Stimulated activated CD4-positive, alpha-beta T cell treated with anti-CD3 and anti-CD28 coated beads, Interleukin-15, amount 100 ng/mL, for 1 hour (primary cell): ENCODE results near the gene COL5A2.

Experiments used
- DNase-seq, 2 donors: peaks; one replicate each; pipeline ENCODE4 v3.0.0-alpha.2; 2020; ENCODE audit warnings: low read depth in 1 of 2, low spot score in 1 of 2

The COL5A2 gene

GRCh38 chr2:189179570-189179950 lies at the start of gene COL5A2:
Gene COL5A2, minus strand, starts transcription at chr2:189179761. Its CDS starts 157 bp downstream, at chr2:189179604.
- no peak for DNase-seq

DNA sequence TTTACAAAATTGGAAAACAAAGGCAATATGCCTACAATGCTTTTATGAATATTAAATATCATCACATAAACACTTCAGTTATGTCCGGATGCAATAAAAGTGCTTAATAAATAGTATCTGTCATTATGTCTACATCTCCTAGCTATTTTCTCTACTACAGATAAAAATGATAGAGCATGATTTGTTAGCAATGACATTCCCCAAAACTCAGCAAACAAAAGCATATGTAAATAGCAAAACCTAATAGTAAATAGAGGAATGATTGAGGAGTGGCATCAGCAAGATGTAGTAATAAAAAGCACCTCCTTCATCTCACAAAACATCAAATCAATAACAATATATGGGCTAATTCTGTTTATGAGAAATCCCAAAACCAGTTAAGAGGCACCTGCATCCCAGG lies 46.5 kb upstream of the COL5A2 start:
- no peak for DNase-seq

DNA sequence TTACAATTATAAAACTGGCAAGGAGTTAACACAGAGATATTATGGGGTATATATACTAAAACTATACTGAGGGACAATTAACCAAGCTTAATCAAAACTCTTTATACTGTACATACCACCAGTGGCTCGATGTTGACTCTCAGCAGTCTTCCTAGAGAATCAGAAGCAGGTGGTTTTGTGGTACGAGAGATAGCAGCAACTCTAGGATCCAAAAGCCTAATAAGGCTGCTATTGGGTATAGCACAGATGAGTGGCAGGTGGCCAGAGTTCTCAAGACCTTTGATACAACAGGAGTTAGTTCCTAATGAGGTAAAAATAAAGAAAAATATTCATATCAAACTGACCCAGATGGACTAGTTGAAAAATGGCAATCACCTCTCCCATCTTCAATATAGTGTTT lies 45.5 kb upstream of the COL5A2 start:
- DNase-seq: no peak

- no peak for DNase-seq
Measured at GRCh38 chr2:189222468-189223105, 43.0 kb upstream of the COL5A2 start.

DNA sequence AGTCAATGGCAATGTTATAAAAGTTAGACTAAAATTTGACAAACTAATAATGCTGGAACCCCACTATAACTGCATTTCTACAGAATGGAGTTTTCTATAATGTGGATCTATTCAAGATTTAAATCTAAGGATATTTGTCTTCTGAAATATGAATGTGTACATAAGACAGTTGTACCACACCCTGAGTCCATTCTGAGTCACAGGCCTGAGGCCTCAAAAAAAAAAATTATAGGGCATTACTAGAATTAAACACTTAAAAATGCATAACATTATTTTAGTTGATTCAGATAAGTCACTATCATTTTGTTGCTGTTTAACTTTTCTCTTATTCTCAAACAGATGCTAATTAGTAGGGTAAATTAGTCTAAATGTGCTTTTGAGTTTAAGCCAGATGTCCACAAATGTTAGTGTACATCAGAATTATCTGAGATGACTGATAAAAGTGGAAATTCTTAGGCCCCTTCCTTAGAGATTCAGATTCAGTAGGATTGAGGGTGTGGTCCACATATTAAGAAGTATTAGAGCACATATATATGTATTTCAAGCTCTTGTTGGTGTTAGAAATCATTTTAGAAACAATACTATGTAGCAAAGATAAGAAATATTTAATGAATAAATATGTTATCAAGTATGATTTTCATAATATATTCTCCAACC lies 42.4 kb upstream of the COL5A2 start:
- DNase-seq: no peak

DNA sequence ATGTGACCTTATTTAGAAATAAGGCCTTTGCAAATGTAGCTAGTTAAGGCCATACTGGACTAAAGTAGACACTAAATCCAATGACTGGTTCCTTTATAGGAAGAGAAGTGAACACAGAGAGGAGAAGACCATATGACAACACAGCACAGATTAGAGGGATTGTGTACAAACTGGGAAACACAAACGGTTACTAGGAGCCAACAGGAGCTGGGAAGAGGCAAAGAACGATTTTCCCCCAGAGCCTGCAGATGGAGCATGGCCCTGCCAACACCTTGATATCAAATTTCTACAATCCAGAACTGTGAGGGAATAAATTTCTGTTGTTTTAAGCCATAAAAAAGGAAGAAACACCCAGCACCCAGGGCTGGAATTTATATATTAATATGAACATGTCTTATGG lies 38.7 kb upstream of the COL5A2 start:
- DNase-seq: no peak

DNA sequence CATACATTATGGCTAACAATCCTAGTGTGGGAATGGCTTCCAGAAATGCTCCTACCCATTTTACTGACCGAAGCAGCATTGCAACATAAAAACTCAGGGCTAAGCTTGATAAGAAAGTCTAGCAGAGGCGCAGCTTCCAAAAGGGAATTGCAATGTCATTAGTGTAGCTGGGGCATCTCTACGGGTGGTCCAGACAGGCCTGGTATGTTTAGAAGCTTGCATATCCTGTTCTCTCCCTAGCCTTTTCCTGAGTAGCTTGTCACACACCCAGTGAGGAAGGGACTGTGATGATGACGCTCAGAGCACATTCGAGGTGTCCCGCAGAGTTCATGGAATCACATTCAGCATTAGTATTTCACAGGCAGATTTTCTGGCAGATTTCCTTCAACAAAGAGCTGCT lies 38.0 kb upstream of the COL5A2 start:
- no peak for DNase-seq

- DNase-seq: no peak
Measured at GRCh38 chr2:189217051-189217450, 37.5 kb upstream of the COL5A2 start.

GRCh38 chr2:189214484-189214883 lies 34.9 kb upstream of the COL5A2 start:
- no peak for DNase-seq

DNA sequence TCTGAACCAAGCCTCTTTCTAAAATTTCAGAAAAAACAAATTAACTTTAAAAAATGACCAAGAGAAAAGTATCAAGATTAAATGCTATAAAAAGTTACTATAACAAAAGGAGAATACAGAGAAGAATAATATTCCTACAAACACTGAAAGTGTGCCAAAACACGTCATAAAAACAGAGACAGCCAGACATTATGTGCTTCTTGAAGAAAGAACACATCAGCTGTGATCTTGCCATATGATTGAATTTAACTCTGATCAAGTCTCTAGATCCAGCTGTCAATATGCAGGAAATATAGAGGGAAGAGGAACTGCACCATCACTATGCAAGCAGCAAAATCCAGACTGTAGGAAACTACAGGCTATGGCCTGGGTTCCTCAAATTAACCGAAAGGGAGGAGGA lies 33.7 kb upstream of the COL5A2 start:
- DNase-seq: no peak

DNA sequence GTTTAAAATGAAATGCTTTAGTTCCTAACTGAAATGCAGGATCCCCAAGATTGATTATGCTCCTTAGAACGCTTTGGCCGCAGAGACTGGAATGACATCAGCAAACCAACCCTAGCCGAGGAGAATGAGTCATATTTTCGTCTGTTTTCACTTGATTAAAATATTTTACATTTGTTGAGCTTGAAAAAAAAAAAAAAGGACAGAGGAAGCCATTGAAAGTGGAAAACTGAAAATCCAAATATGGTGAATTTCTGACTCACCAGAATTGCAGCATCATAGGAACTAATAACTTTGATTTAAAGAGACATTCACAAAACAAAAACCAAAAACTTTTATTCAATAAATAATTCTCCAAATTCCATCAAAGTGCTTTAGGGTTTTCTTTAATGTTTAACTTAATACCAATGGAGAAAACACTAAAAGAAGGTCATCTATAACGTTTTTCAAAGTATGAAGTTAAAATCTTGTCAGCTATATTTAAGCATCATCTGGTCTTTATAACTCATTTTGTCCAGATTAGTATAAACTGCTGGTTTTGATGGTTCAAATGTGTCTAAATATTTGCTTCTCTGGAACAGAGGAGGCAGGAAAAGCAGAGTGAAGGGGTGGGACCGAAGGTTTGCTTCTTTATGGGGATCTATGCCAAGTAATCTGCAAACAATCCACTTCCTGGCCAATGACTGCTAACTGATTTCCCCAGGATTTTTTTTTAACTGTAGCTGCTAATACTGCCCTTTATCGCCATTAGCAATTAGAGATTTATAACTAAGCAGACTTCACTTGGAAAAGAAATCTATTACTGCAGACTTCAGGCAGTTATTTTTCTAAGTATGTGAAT lies 30.9 kb upstream of the COL5A2 start:
- DNase-seq: no peak

- DNase-seq: no peak
Measured at GRCh38 chr2:189208254-189208653, 28.7 kb upstream of the COL5A2 start.

DNA sequence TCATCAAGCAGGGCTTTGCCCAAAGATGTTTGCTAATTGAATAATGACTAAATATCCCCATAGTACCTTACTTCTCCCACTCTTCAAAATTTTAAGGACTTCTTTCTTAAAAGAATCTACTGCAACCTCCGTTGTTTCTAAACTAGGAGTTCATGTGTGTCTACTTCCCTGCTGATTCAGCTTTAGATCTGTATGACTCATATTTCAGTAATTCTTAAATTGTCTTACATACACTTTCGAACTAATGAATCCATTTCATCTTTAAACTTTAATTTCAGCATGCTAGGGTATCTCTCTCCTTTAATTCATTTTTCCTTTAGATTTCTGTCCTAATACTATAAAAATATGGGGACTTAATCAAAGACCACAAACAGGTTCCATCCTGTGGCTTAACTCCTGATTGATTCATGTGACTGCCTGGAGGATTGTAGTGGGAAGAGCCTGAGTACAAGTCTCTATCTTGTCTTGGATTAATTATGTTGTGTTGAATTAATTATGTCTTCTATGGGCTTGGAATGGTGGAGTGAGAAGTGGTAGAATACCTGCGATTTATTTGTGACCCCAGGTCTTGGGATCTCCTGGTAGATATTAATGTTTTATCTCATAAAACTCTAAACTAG lies 24.9 kb upstream of the COL5A2 start:
- DNase-seq: no peak

DNA sequence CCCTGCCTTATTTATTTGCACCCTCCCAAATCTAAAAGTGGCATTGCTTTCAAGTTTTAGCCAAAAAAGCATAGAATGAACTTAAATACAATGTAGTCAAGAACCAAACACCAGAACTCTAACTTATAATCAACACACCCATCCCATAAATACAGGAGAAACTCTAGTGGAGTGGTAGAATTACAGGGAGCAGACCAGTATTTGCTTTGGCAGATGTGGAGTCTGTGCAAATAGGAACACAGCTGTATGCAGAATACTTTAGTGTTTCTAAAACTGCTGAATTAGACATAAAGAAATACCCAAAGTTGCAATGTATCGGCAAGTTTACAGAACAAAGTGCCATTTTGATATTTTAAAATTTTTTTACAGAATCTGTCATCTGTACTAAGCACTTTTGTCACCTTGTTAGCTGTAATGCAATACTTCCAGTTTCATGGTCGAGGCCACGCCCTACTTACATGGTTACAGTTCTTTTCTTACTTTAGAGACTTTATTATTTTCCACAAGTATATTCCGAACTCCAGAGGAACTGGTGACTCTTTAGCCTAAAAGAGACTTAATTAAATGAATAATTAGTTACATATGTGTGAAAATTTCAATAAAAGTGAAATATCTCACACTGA lies 23.7 kb upstream of the COL5A2 start:
- DNase-seq: no peak

- no peak for DNase-seq
Measured at GRCh38 chr2:189199797-189200196, 20.2 kb upstream of the COL5A2 start.

DNA sequence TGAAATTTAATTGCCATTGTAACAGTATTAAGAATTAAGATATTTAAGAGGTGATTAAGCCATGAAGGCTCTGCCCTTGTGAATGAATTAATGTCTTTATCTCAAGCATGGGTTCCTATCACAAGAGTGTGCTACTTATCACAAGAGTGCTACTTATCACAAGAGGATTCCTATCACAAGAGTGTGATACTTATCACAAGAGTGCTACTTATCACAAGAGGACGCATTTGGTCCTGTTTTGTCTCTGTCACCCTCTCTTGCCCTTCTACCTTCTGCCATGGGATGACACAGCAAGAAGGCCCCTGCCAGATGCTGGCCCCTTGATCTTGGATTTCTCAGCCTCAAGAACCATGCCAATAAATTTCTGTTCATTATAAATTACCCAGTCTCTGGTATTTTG lies 13.2 kb upstream of the COL5A2 start:
- no peak for DNase-seq

- DNase-seq: no peak
Measured at GRCh38 chr2:189191766-189192165, 12.2 kb upstream of the COL5A2 start.

GRCh38 chr2:189190685-189191084 lies 11.1 kb upstream of the COL5A2 start:
- DNase-seq: no peak

GRCh38 chr2:189188115-189188805 lies 8.7 kb upstream of the COL5A2 start:
- DNase-seq: no peak

DNA sequence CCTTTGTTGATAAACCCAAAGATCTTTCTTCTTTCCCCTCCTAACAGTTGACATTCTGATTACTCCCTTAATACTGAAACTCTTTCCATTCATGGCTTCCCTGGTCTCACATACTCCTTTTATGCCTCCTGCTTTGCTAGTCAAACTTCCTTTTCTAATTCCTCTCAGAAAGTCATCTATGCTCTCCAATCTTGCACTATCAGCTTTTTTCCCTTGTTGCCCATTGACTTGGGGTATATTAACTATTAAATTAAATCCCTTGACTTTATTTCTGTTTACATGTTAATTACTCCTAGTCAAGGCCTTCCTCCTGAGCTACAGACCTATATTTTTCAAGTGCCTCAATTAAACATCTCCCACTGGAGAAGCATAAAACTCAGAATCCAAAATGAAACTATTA lies 3.6 kb upstream of the COL5A2 start:
- no peak for DNase-seq

DNA sequence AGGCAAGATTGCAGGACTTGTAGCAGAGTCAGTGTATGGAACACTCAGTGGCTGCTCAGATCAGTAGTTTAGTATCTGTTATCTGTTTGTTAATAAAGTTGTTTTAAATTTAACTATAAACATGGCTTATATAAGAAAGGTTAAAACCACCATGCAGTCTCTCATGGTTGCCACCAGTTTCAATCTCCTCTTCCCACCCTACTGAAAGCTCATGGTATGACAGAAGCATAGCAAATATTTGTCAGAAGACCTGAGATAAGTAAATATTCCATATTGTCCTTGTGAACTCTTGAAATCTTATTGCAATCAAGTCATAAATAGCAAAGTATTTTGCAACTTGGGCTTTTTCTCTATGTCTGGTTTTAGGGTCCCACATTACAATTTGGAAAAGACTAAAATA lies 2.1 kb upstream of the COL5A2 start:
- DNase-seq: no peak
